Upper lobe of left lung (tissue), 4 donors: ENCODE measurements around the gene ADAMTSL3.

Experiments
- CTCF ChIP-seq, 6 experiments: fragments of 450-650 bp in 4 of 6; fragments of 200-600 bp in 2 of 6; sonication (generic) in 2 of 6; IDR thresholded peaks; one replicate each; pipeline ENCODE4 v1.5.1; 2016 to 2019; ENCODE audit warnings: antibody characterized with exemption in 6 of 6
- EP300 ChIP-seq, 4 donors: sonication (generic); formaldehyde crosslinking; IDR thresholded peaks; one replicate each; pipeline ENCODE4 v1.5.1; 2017; ENCODE audit warnings: antibody characterized with exemption in 4 of 4, control low read depth in 2 of 4
- POLR2A ChIP-seq, 4 donors: fragments of 450-650 bp; IDR thresholded peaks; one replicate each; pipeline ENCODE4 v1.5.1; 2016 to 2017; ENCODE audit warnings: antibody characterized with exemption in 4 of 4, mild to moderate bottlenecking in 2 of 4
- POLR2AphosphoS5 ChIP-seq, 2 donors: sonication (generic); formaldehyde crosslinking; IDR thresholded peaks; one replicate each; pipeline ENCODE4 v1.5.1; 2017; ENCODE audit warnings: antibody characterized with exemption in 2 of 2

GRCh38 chr15:83992324-83993031, 338.6 kb downstream of the ADAMTSL3 start:
- TF ChIP-seq CTCF (IDR thresholded peaks at IDR 0.05) (no peak), POLR2AphosphoS5 (IDR thresholded peaks at IDR 0.05) (no peak), POLR2A (IDR thresholded peaks at IDR 0.05) (no peak), EP300 (IDR thresholded peaks at IDR 0.05) (no peak)
